Common myeloid progenitor, CD34-positive (primary cell): ENCODE measurements around the gene DCPS.

Experiments used
- CTCF ChIA-PET: fragments of 350-600 bp; sonication (Branson Sonifier 250); formaldehyde crosslinking; loops from one replicate; lab custom pipeline; 2021; ENCODE audit warnings: antibody characterized with exemption; lab: Charles Lee
- POLR2A ChIA-PET: fragments of 350-600 bp; sonication (Branson Sonifier 250); formaldehyde crosslinking; loops from one replicate; lab custom pipeline; 2021; ENCODE audit warnings: antibody characterized with exemption; lab: Charles Lee
- DNase-seq, 3 donors: peaks; one replicate each; pipeline versions ENCODE4 v3.0.0 to v3.0.0-alpha.2; 2013
- H3K27ac ChIP-seq, 2 experiments: 1 replicate in 1 of 2; 2 replicates in 1 of 2; pipeline ENCODE4 v1.7.0; 2013; ENCODE audit warnings: inconsistent platforms in 2 of 2, low read length in 2 of 2, mild to moderate bottlenecking in 2 of 2, low read depth in 1 of 2, moderate library complexity in 1 of 2; ENCODE audit not compliant: severe bottlenecking in 2 of 2, insufficient read depth in 1 of 2, poor library complexity in 1 of 2
- H3K27me3 ChIP-seq, 5 experiments: replicated peaks in 2 of 5; 1 replicate in 3 of 5; 2 replicates in 2 of 5; pipeline versions ENCODE4 v1.6.1 to v1.7.0; 2013; ENCODE audit warnings: low read length in 4 of 5, mild to moderate bottlenecking in 2 of 5, moderate library complexity in 2 of 5, inconsistent platforms in 1 of 5; ENCODE audit not compliant: insufficient read depth in 5 of 5, control insufficient read depth in 4 of 5
- H3K36me3 ChIP-seq, 4 experiments: 1 replicate in 2 of 4; 2 replicates in 2 of 4; pipeline versions ENCODE4 v1.6.1 to v1.7.0; 2013; ENCODE audit warnings: low read length in 3 of 4, control low read depth in 1 of 4, mild to moderate bottlenecking in 1 of 4; ENCODE audit not compliant: control insufficient read depth in 4 of 4, insufficient read depth in 4 of 4
- H3K4me1 ChIP-seq, 4 experiments: 1 replicate in 3 of 4; 2 replicates in 1 of 4; pipeline versions ENCODE4 v1.6.1 to v1.7.1; 2013; ENCODE audit warnings: low read length in 3 of 4, mild to moderate bottlenecking in 3 of 4, control low read depth in 1 of 4, inconsistent platforms in 1 of 4, moderate library complexity in 1 of 4; ENCODE audit not compliant: control insufficient read depth in 4 of 4, insufficient read depth in 4 of 4; ENCODE audit errors: control extremely low read depth in 1 of 4
- H3K4me3 ChIP-seq, 7 experiments: 1 replicate in 4 of 7; 2 replicates in 3 of 7; pipeline versions ENCODE4 v1.5.1 to v1.7.0; 2013; ENCODE audit warnings: mild to moderate bottlenecking in 7 of 7, low read length in 6 of 7, moderate library complexity in 6 of 7, inconsistent platforms in 2 of 7, low read depth in 2 of 7, control low read depth in 1 of 7; ENCODE audit not compliant: insufficient read depth in 4 of 7, control insufficient read depth in 1 of 7; ENCODE audit errors: extremely low read depth in 1 of 7
- H3K9me3 ChIP-seq, 5 experiments: 1 replicate in 4 of 5; 2 replicates in 1 of 5; pipeline versions ENCODE4 v1.6.1 to v1.7.1; 2013; ENCODE audit warnings: low read length in 4 of 5, mild to moderate bottlenecking in 2 of 5, inconsistent platforms in 1 of 5, low read depth in 1 of 5, moderate library complexity in 1 of 5; ENCODE audit not compliant: control insufficient read depth in 4 of 5, insufficient read depth in 2 of 5; ENCODE audit errors: control extremely low read depth in 1 of 5
- WGBS: methylation state at CpG from one replicate; pipeline ENCODE4 v1.1.5; 2013; ENCODE audit not compliant: insufficient coverage; 5-methylcytosine and 5-hydroxymethylcytosine counted together

The DCPS gene

DNA sequence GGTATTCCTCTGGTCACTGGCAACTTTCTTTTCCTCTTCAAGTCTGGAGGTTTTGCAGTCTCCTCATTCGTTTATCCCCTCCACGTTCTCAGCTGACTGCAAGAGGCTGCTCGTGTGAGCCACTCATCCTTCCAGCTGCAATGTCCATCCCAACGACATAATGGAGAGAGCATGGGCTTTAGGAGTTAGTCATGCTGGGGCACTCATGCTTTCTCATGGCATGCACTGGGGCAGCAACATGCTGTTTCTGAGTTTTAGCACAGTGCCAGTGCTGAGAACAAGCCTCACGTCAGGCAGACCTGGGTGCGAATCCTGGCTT, 7.1 kb downstream of the DCPS start:
- Histone ChIP-seq H3K9me3 (peaks cover 0 to 2% (median 0%) of the 10 kb centered on the region in 5 experiments), H3K27ac (no peak overlapping the region), H3K36me3 (peaks cover 0 to 42% (median 11%) of the 10 kb centered on the region in 4 experiments), H3K4me1 (peaks cover 3 to 50% (median 25%) of the 10 kb centered on the region in 4 experiments), H3K27me3 (no peaks in the 10 kb centered on the region), H3K4me3 (no peak overlapping the region)
- no peak for DNase-seq
- ChIA-PET CTCF (interaction anchor here (0.7 to 11.9 kb wide), 41 partner anchors 8 to 1034 kb away, joined by 3 to 105 read pairs (median 5); partner anchors contain the start of gene ST3GAL4), POLR2A (interaction anchor here (0.5 to 1.3 kb wide), 3 partner anchors 82 to 109 kb away, joined by 3 to 4 read pairs (median 3); no protein-coding TSS in a partner anchor)
- WGBS: 51% methylated on average over 5 of the region's 6 CpGs

DNA sequence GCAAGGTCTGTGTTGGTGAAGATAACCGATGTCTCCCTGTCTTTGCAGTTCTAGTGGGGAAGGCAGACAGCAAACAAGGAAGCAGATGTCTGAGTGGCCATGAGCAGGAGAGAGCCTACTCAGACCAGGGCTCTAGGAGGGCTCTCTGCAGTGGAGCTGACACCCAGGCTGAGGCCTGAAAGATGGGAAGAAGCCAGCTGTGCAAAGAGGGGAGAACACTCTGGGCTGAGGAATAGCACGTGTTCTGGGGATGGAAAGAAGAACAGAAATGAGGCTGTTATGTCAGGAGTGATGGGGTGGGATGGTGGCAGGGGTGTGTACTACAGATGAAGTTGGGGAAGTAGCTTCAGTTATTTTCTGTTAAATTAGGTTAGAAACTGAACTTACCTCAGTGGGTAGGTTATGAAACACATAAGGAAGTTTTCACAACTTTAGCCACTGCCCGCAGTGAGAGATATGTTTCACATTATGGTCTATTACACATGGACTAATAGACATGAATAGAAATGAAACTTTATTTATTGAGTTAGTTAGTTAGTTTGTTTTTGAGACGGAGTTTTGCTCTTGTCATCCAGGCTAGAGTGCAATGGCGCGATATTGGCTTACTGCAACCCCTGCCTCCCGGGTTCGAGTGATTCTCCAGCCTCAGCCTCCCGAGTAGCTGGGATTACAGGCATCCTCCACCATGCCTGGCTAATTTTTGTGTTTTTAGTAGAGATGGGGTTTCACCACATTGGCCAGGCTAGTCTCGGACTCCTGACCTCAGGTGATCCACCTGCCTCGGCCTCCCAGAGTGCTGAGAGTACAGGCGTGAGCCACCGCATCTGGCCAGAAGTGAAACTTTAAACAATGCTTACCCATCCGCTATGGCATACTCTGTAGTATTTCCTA, 7.8 kb downstream of the DCPS start:
- H3K36me3 ChIP-seq: peaks cover 0 to 42% (median 8%) of the 10 kb centered on the region in 4 experiments
- H3K27me3 ChIP-seq: no peaks in the 10 kb centered on the region
- no peak overlapping the region for H3K27ac ChIP-seq
- POLR2A ChIA-PET: interaction anchor here (1.2 kb wide), 1 partner anchor 105 kb away, joined by 4 read pairs; no protein-coding TSS in a partner anchor
- DNase-seq: peak; percentile 25 to 84 (median 70)
- CTCF ChIA-PET: interaction anchor here (0.7 to 11.9 kb wide), 40 partner anchors 7 to 1034 kb away, joined by 3 to 105 read pairs (median 5); partner anchors contain the start of gene ST3GAL4
- no peak overlapping the region for H3K4me3 ChIP-seq
- peaks cover 3 to 50% (median 25%) of the 10 kb centered on the region in 4 experiments for H3K4me1 ChIP-seq
- WGBS: 73% methylated on average over 9 of the region's 14 CpGs
- peaks cover 0 to 2% (median 0%) of the 10 kb centered on the region in 5 experiments for H3K9me3 ChIP-seq

DNA sequence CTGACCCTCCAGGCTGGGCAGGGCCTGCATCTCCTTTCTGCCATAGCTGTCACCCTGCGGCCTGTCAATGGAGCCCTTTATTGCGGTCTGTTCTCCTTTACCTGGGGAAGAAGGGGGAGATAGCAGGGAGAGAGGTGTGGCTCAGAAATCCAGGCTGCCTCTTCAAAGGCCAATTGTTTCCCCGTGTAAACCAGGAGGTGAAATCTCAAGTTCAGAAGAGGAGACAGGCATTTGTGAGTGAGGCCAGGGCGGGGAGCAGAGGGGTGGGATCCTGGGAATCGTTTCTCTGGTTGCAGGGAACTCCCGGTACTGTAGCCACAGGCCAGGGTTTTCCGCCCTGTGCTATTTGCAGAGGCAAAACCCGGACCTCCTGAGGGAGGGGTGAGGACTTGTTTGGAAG, 9.1 kb downstream of the DCPS start:
- H3K4me1 ChIP-seq: peaks cover 8 to 57% (median 33%) of the 10 kb centered on the region in 4 experiments
- POLR2A ChIA-PET: interaction anchor here (0.6 kb wide), 1 partner anchor 166 kb away, joined by 4 read pairs; no protein-coding TSS in a partner anchor

DNA sequence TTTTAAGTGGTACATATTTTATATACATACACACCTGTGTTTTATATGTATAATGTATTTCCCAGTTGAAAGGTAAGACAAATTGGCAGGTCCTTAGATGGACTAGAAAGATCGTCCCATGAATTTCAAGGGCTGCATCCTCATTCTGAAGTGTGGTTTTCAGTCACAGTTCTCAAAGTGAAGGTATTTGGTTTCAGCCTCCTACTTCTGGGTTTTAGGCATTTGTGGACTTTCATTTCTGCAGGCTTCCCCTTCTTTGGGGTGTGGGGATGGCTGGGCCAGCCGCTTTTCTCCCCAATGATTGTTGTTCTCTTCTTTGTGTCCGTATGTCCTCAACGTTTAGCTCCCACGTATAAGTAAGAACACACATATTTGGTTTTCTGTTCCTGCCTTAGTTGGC, 10.0 kb downstream of the DCPS start:
- Histone ChIP-seq H3K27me3 (no peaks in the 10 kb centered on the region), H3K9me3 (peaks cover 0 to 2% (median 0%) of the 10 kb centered on the region in 5 experiments), H3K36me3 (peaks cover 0 to 30% (median 5%) of the 10 kb centered on the region in 4 experiments), H3K4me1 (peaks cover 15 to 64% (median 42%) of the 10 kb centered on the region in 4 experiments), H3K4me3 (no peak overlapping the region), H3K27ac (no peak overlapping the region)
- CTCF ChIA-PET: interaction anchor here (0.7 to 11.9 kb wide), 4 partner anchors 24 to 166 kb away, joined by 3 to 105 read pairs (median 12); no protein-coding TSS in a partner anchor
- 88% methylated on average over 1 of the region's 5 CpGs for WGBS
- DNase-seq: no peak
- POLR2A ChIA-PET: no interaction called here

More for the DNA sequence above, 9.1 kb downstream of the DCPS start:
- no peak for DNase-seq
- Histone ChIP-seq H3K27ac (no peak overlapping the region), H3K36me3 (peaks cover 0 to 37% (median 8%) of the 10 kb centered on the region in 4 experiments), H3K27me3 (no peaks in the 10 kb centered on the region), H3K4me3 (no peak overlapping the region), H3K9me3 (peaks cover 0 to 2% (median 0%) of the 10 kb centered on the region in 5 experiments)
- CTCF ChIA-PET: interaction anchor here (1.1 to 11.9 kb wide), 7 partner anchors 29 to 167 kb away, joined by 3 to 105 read pairs (median 20); partner anchors contain the start of gene ST3GAL4
- WGBS: 96% methylated on average over 5 of the region's 8 CpGs

DNA sequence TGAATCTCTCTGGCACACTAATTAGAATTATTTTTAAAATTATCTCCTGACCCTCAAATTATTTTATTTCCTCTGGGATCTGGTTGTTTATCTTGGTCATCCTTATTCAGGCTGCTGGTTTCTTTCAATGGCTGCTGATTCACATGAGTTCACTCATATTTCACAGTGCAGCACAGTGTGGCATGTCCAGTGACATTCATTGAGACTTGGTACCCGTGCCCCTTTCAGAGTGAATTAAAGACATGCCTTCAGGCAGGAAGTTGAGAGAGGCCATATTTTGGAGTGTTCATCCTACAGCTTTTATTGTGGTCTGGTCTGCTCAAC, 13.5 kb downstream of the DCPS start:
- Histone ChIP-seq H3K27ac (no peak overlapping the region), H3K9me3 (peaks cover 0 to 2% (median 0%) of the 10 kb centered on the region in 5 experiments), H3K27me3 (no peaks in the 10 kb centered on the region), H3K4me1 (peaks cover 18 to 66% (median 41%) of the 10 kb centered on the region in 4 experiments), H3K4me3 (peak overlapping the region in 2 of 7 experiments; percentile 34 to 48), H3K36me3 (peaks cover 0 to 21% (median 2%) of the 10 kb centered on the region in 4 experiments)
- WGBS: 0% methylated on average over 1 of the region's 1 CpG
- ChIA-PET POLR2A (interaction anchor here (0.7 kb wide), 1 partner anchor 24 kb away, joined by 3 read pairs; no protein-coding TSS in a partner anchor), CTCF (interaction anchor here (1.0 to 2.0 kb wide), 6 partner anchors 10 to 166 kb away, joined by 3 to 12 read pairs (median 4); no protein-coding TSS in a partner anchor)
- DNase-seq: no peak

DNA sequence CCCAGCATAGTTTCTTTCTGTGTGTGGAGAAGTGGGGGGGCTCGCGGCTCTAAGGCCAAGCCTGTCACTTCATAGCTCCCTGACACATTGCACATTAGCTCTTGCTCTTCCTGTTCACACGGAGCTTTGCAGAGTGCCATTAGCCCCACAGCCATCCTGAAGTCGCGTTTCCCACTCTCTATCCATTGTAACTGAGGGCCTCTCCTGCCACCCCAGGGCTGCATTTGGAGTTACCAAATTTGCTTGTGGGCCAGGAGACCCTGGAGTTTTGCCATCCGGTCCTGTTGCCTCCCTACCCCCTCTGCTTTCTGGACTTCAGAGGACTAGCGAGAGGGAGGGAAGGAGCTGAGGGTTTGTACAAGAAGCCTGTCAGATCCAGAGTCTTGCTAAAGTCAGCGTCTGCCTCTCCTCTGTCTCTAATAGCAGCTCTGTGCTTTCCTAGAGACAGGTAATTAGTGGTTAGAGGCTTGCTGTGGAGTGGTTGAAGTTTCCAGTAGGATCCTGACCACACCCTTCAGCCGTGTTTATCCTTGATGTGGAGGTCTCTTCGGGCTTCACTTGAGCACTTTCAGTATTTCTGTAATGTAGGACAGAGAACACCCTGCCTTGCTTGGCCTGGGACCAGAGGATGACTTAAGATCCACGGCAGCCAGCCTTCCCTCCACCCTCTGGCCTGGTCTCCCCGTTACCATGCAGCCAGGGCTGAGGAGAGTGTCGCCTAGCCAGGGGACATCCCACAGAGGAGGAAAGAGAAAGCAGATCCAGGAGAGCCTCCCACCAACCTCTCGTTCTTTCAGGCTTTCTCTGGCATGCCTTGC, 14.1 kb downstream of the DCPS start:
- 29% methylated on average over 11 of the region's 14 CpGs for WGBS

More for the DNA sequence above, 14.1 kb downstream of the DCPS start:
- Histone ChIP-seq H3K4me3 (peak overlapping the region in 3 of 7 experiments; percentile 34 to 48 (median 35)), H3K36me3 (peaks cover 0 to 17% (median 2%) of the 10 kb centered on the region in 4 experiments), H3K27ac (peak overlapping the region in 1 of 2 experiments; percentile 72), H3K4me1 (peaks cover 18 to 61% (median 36%) of the 10 kb centered on the region in 4 experiments), H3K9me3 (peaks cover 0 to 2% (median 0%) of the 10 kb centered on the region in 5 experiments), H3K27me3 (no peaks in the 10 kb centered on the region)
- peak in 2 of 3 donors; percentile 70 to 80 for DNase-seq
- ChIA-PET CTCF (interaction anchor here (1.0 to 2.4 kb wide), 13 partner anchors 8 to 165 kb away, joined by 3 to 20 read pairs (median 4); no protein-coding TSS in a partner anchor), POLR2A (interaction anchor here (0.7 to 1.4 kb wide), 4 partner anchors 11 to 38 kb away, joined by 3 to 4 read pairs (median 4); no protein-coding TSS in a partner anchor)
